RWPE1 (cell line): ENCODE results near the gene FSIP2.

ENCODE experiments used
- CTCF ChIA-PET: fragments of 350-600 bp; sonication (Branson Sonifier 250); formaldehyde crosslinking; extraction: SDS; loops from one replicate; lab custom pipeline; 2021; lab: Yijun Ruan, JAX
- POLR2A ChIA-PET: fragments of 400-600 bp; formaldehyde crosslinking; extraction: SDS; loops from one replicate; lab custom pipeline; 2020; ENCODE audit warnings: antibody characterized with exemption; ENCODE audit not compliant: low non-redundant PET; lab: Yijun Ruan, JAX
- DNase-seq: peaks from one replicate; pipeline ENCODE4 v3.0.0; 2012; ENCODE audit warnings: low spot score
- H3K27ac ChIP-seq: fragments of 450-650 bp; 2 replicates; pipeline ENCODE4 v1.5.1; 2017
- TF ChIP-seq, protein P1 (sequence below): fragments of 450-650 bp; conservative IDR thresholded peaks from 2 replicates; pipeline ENCODE4 v1.5.1; 2017; ENCODE audit warnings: low read depth, mild to moderate bottlenecking

Gene FSIP2

GRCh38 chr2:185738679-185739472 is at the start of gene FSIP2:
Gene FSIP2 (plus strand): TSS chr2:185738804. CDS start chr2:185738895, 91 bp downstream.
- DNase-seq: peak; percentile 49
- no peak within 1 kb of the TSS for H3K27ac ChIP-seq
- TF ChIP-seq, protein P1, sequence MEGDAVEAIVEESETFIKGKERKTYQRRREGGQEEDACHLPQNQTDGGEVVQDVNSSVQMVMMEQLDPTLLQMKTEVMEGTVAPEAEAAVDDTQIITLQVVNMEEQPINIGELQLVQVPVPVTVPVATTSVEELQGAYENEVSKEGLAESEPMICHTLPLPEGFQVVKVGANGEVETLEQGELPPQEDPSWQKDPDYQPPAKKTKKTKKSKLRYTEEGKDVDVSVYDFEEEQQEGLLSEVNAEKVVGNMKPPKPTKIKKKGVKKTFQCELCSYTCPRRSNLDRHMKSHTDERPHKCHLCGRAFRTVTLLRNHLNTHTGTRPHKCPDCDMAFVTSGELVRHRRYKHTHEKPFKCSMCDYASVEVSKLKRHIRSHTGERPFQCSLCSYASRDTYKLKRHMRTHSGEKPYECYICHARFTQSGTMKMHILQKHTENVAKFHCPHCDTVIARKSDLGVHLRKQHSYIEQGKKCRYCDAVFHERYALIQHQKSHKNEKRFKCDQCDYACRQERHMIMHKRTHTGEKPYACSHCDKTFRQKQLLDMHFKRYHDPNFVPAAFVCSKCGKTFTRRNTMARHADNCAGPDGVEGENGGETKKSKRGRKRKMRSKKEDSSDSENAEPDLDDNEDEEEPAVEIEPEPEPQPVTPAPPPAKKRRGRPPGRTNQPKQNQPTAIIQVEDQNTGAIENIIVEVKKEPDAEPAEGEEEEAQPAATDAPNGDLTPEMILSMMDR: peak; percentile 85
- CTCF ChIA-PET: interaction anchor here (0.6 to 1.2 kb wide), 3 partner anchors 8 to 649 kb away, joined by 3 to 10 read pairs (median 5); no protein-coding TSS in a partner anchor
- POLR2A ChIA-PET: no interaction called here

DNA sequence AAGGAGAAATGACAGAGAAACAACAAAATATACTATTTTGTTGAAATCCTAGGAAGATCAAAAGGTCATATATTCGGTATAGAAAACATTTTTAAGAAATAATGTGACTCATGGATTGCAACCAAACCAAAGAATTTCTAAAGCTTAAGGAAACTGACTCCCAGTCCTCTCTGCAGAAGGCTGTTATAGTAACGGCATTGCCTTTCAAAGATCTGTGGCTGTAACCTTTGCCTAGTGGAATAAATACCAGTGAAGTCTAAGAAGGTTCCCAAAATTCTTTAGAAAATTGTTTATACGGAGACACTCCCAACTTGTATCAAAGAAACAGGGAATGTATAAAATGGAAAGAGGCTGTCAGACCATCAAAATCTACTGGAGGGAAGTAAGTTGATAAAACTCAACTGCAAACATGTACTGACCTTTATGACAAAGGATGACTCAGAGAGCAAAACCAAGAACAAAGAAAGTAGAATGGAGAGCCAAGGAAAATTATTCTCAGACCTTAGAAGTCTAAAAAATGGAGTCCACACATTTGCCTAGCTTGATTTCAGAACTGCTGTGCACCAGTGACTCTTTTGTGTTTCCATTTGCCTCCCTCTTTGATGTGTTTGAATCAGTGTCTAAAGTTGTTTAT is 48.6 kb upstream of the FSIP2 start:
- DNase-seq: peak; percentile 4
- TF ChIP-seq, protein P1: no peak
- ChIA-PET POLR2A (no interaction called here), CTCF (no interaction called here)
- no peak overlapping the region for H3K27ac ChIP-seq

DNA sequence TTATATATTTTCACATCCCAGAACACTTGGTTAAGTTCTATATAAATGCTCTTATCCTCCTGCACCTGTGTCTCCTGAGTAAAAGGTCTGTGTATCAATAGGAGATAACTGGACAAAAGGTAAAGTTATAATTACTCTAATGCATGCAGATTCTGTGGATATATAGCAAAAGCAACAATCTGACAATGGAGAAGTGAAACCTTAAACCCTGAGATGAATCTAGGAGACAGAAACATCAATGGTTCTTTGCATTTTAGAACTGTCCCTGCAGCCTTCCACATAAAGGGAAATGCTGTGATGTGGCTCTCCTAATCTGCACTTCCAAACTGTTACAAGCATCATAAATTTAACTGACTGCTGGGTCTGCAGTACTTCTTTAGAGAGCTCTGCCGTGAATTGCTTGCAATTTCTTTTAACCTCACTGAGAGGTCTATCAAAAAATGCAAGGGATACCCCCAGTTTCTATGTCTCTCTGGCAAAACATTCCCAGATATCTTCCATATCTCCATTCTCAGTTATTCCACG is 42.8 kb upstream of the FSIP2 start:
- no peak overlapping the region for H3K27ac ChIP-seq
- TF ChIP-seq, protein P1: no peak
- DNase-seq: no peak
- ChIA-PET CTCF (no interaction called here), POLR2A (no interaction called here)

DNA sequence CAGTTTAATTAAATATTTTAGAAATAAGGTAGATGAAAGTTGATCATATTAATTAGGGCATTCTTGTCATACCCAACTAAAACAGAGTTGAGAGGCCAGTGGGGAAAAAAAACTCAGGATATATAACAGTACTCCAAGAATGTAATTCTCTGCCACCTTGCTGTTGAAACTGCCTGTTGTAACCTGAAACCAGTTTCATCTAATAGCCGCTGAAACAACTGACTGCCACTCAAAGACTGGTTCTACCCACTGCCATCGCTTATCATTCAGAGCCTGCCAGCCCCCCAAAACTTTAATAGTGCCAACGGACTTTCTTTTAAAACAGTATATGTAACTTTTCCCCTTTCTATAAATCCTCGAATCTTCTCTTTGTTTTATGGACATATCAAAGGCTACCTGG is 37.7 kb upstream of the FSIP2 start:
- H3K27ac ChIP-seq: no peak overlapping the region
- CTCF ChIA-PET: no interaction called here
- POLR2A ChIA-PET: no interaction called here
- TF ChIP-seq, protein P1: no peak
- DNase-seq: no peak

DNA sequence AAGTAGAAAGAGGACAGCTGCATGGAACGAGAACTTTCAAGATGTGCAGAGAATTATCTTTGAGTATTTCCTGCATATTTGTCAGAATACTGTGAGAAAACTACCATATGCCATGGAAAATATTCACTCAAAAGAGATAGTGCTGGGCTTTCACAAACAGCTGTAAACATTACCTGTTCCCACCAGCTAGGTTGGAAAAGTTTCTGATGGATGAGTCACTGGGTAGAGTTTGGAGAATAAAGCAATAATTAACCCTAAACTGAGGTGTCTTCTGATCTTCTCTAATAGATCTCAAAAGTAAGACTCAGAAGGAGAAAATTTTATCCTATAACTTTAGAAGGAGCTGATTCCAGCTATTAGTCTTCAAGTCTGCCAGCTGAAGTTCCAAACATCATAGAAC is 3.9 kb upstream of the FSIP2 start:
- H3K27ac ChIP-seq: no peak overlapping the region
- CTCF ChIA-PET: no interaction called here

DNA sequence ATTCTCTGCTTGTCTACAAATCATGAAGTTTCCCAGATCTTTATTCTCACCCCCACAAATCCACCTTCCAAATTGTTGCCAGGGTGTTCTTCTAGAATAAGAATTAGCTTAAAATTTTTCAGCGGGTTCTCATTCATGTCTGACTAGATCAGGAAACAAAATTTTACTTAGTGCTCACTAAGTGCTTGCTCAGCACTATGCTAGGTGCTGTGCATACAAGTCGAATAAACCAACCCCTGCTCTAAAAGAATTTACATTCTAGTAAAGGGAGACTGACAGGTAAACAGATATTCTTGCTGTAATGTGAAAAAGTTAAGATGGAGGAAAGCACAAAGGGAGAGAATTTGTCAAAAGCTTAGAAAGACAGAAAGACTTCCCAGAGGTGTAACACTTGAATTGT is 2.4 kb upstream of the FSIP2 start:
- ChIA-PET CTCF (no interaction called here), POLR2A (no interaction called here)
- DNase-seq: no peak
- TF ChIP-seq, protein P1: no peak
- H3K27ac ChIP-seq: no peak overlapping the region

More for the DNA sequence above, 3.9 kb upstream of the FSIP2 start:
- POLR2A ChIA-PET: no interaction called here
- TF ChIP-seq, protein P1: no peak
- DNase-seq: no peak
